ENCODE measurements around the gene GNAI2.

The GNAI2 gene

DNA sequence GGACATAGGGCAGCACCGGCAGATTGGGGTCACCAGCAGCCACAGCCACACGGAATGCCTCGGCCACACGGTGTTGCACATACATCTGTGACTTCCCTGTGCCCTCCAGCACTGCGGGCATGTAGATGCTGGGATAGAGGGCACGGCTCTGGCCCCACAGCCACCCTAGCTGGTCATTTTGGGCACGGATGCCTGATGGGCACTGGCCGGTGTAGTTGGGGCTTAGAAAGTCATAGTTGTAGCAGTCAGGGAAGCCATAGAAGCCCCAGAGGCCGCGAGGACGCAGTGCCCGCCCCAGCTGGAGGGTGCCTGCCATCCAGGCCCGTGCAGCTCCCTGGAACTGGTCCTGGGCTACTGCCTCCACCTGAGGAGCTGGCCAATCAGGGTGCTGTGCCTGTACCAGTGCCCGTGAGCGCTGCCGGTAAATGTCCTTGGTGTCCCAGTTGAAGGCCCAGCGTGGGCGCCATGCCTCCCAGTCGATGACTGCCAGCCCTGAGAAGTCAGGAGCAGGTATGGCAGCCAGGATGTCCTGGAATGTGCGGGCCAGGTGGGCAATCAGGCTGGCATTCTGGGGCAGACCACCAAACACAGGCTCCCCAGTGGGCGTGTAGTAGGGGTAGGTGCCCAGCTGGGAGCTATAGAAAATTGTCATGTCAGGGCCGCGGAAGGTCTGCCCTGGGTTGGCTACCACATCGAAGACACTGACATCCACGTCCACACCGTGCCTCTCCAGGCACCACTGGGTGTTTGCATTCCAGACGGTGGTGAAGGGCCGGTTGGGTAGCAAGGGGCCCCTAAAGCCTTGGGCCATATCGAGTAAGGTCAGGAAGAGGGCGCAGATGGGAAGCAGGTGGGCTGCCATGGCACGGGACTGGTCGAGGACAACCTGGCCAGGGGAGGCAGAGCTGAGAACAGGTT, 66.3 kb downstream of the GNAI2 start:
- DNase-seq, result no peak

- DNase-seq, result no peak
Observed at GRCh38 chr3:50303013-50303815, 67.2 kb downstream of the GNAI2 start, which contains the start of gene HYAL1. Gene HYAL1 (minus strand): TSS chr3:50303574. CDS start chr3:50302956, 618 bp downstream.

- DNase-seq, result no peak
Observed at GRCh38 chr3:50304601-50305000, 68.6 kb downstream of the GNAI2 start.

Data from NCI-H2029 treated with DMSO at 0.1 percent for 48 hours (cell line).